ENCODE measurements around the gene STON2. TPM values are rescaled to one million over a fixed set of nuclear protein-coding genes. Genes with fewer than 3 reads are reported as not detected.
"Not testable (repeated sequence)": the region's sequence is repeated elsewhere in the genome, so short reads cannot be mapped to it uniquely, and the experiment has no call there.

Gene STON2
- total and polyA plus RNA-seq, 2 of the 13 experiments (the other 11 are each of a cell fraction or from before 2014, with no cell fraction given), result 2.1 to 11.0 TPM

- H3K4me1 ChIP-seq (ENCODE audit: insufficient read depth, low read length), result peaks cover 13% of the 10 kb centered on the region
- TF ChIP-seq NFYC (CRISPR knock-in tag; IDR thresholded peaks at IDR 0.05) (peak; percentile 62), NFYB (CRISPR knock-in tag; IDR thresholded peaks at IDR 0.05) (peak; percentile 51)
- POLR2A ChIA-PET, result interaction anchor here (1.0 to 1.3 kb wide), 2 partner anchors 16 to 18 kb away, joined by 4 to 5 read pairs; partner anchors contain the start of gene GTF2A1
- H4K20me1 ChIP-seq (ENCODE audit: insufficient read depth, low read length); H3K4me3 ChIP-seq (replicated peaks in 1 of 3; ENCODE audit: insufficient read depth in 1 of 3, low read depth in 2 of 3, low read length in 3 of 3); DNase-seq (ENCODE audit: low spot score); H3K79me2 ChIP-seq (ENCODE audit: insufficient read depth, low read length); ATAC-seq; H3K9ac ChIP-seq (ENCODE audit: insufficient read depth, low read depth, low read length); FAIRE-seq; H2AFZ ChIP-seq (ENCODE audit: low read length); in situ Hi-C loops (cut with HindIII; ENCODE audit: extremely low pct_ligation_motif_present, low pct_unique_long_range_greater_than_20kb); BruUV-seq (replicated peaks); H3K27ac ChIP-seq (ENCODE audit: extremely low read length, insufficient read depth, low read length); H3K9me3 ChIP-seq (ENCODE audit: low read length); CTCF ChIA-PET (ENCODE audit: low intra/inter-chr PET ratio, low total read pairs); intact Hi-C loops (cut with micrococcal nuclease; ENCODE audit: unreplicated experiment); H3K4me2 ChIP-seq (ENCODE audit: low read depth, low read length); H3K27me3 ChIP-seq (ENCODE audit: control insufficient read depth in 1 of 2, insufficient read depth in 2 of 2, low read length in 2 of 2); H3K36me3 ChIP-seq (replicated peaks in 1 of 2; ENCODE audit: control insufficient read depth in 1 of 2, insufficient read depth in 2 of 2, low read length in 2 of 2): not testable (repeated sequence)
- WGBS (ENCODE audit: low lambda C conversion rate), result 11% methylated on average over 2 of the region's 2 CpGs
Measured at GRCh38 chr14:81236849-81237248, 163.3 kb downstream of the STON2 start.

GRCh38 chr14:81236138-81236537 lies 164.0 kb downstream of the STON2 start:
- intact Hi-C loops (cut with micrococcal nuclease; ENCODE audit: unreplicated experiment) (no loop called here), in situ Hi-C loops (cut with HindIII; ENCODE audit: extremely low pct_ligation_motif_present, low pct_unique_long_range_greater_than_20kb) (no loop called here)
- Histone ChIP-seq H3K9ac (ENCODE audit: insufficient read depth, low read depth, low read length) (no peak overlapping the region), H3K4me2 (ENCODE audit: low read depth, low read length) (no peak overlapping the region), H3K4me3 (replicated peaks in 1 of 3; ENCODE audit: insufficient read depth in 1 of 3, low read depth in 2 of 3, low read length in 3 of 3) (no peak overlapping the region), H3K79me2 (ENCODE audit: insufficient read depth, low read length) (no peaks in the 10 kb centered on the region), H3K27ac (ENCODE audit: extremely low read length, insufficient read depth, low read length) (no peak overlapping the region), H3K4me1 (ENCODE audit: insufficient read depth, low read length) (peaks cover 20% of the 10 kb centered on the region), H4K20me1 (ENCODE audit: insufficient read depth, low read length) (no peaks in the 10 kb centered on the region), H3K36me3 (replicated peaks in 1 of 2; ENCODE audit: control insufficient read depth in 1 of 2, insufficient read depth in 2 of 2, low read length in 2 of 2) (no peaks in the 10 kb centered on the region), H3K27me3 (ENCODE audit: control insufficient read depth in 1 of 2, insufficient read depth in 2 of 2, low read length in 2 of 2) (no peaks in the 10 kb centered on the region), H2AFZ (ENCODE audit: low read length) (no peak overlapping the region), H3K9me3 (ENCODE audit: low read length) (no peaks in the 10 kb centered on the region)
- TF ChIP-seq SKI (IDR thresholded peaks at IDR 0.05; ENCODE audit: partially characterized antibody), result no peak
- TF ChIP-seq POLR2A (IDR thresholded peaks at IDR 0.05; ENCODE audit: insufficient read depth in 1 of 2, low read depth in 2 of 2, low read length in 2 of 2), result no peak
- no peak for TF ChIP-seq SMC3 (IDR thresholded peaks at IDR 0.05; ENCODE audit: low read length)
- TF ChIP-seq RFXAP (CRISPR knock-in tag; IDR thresholded peaks at IDR 0.05; ENCODE audit: borderline replicate concordance), result no peak
- no peak for TF ChIP-seq HHEX (CRISPR knock-in tag; IDR thresholded peaks at IDR 0.05)
- TF ChIP-seq, protein P1, sequence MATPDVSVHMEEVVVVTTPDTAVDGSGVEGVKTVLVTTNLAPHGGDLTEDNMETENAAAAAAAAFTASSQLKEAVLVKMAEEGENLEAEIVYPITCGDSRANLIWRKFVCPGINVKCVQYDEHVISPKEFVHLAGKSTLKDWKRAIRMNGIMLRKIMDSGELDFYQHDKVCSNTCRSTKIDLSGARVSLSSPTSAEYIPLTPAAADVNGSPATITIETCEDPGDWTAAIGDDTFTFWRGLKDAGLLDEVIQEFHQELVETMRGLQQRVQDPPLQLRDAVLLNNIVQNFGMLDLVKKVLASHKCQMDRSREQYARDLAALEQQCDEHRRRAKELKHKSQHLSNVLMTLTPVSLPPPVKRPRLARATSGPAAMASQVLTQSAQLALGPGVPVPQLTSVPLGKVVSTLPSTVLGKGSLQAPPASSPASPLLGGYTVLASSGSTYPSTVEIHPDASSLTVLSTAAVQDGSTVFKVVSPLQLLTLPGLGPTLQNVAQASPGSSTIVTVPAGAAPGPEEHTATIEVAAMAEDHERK (CRISPR knock-in tag; IDR thresholded peaks at IDR 0.05; ENCODE audit: low read depth), result no peak
- no peak for TF ChIP-seq TBX2 (CRISPR knock-in tag; IDR thresholded peaks at IDR 0.05; ENCODE audit: borderline replicate concordance)
- TF ChIP-seq SETDB1 (CRISPR knock-in tag; IDR thresholded peaks at IDR 0.05; ENCODE audit: borderline replicate concordance), result no peak
- TF ChIP-seq NR2F2 (IDR thresholded peaks at IDR 0.05; ENCODE audit: borderline replicate concordance, low read depth), result no peak
- FAIRE-seq (no peak), DNase-seq (ENCODE audit: low spot score) (no peak), ATAC-seq (no peak)
- CTCF ChIA-PET (ENCODE audit: low intra/inter-chr PET ratio, low total read pairs), result no interaction called here
- no CpG with 5 or more reads among the region's 20 CpGs for WGBS (ENCODE audit: low lambda C conversion rate)
- POLR2A ChIA-PET, result interaction anchor here (1.0 to 1.3 kb wide), 2 partner anchors 15 to 17 kb away, joined by 4 to 5 read pairs; partner anchors contain the start of gene GTF2A1
- no TSS peak for BruUV-seq (replicated peaks)
